ENCODE results near the gene ADD3. TPM values are rescaled to one million over a fixed set of nuclear protein-coding genes. Genes with fewer than 3 reads are reported as not detected.

ADD3 gene
- total and polyA plus RNA-seq, 2 experiments from 2014 or later = 83.2 to 216 TPM

DNA sequence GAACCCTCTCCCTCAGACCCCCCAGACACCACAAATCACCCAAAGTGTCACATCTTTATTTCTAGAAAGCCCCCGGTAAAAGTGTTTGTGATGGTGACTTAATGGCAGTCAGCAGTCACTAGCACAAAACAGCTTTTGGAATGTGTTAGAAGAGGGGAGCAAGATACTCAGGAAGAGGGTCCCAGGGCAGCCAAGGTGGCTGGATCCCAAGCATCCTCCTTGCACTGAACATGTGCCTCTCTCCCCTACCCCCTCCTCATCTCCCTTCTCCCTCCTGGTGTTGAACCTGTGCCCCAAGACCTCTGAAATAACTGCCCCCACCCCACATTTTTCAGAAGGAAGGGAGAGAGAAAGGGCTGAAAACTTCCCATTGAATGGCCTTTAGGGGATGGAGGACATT lies 161.8 kb downstream of the ADD3 start:
- no peaks in the 10 kb centered on the region for H3K79me2 ChIP-seq
- no peaks in the 10 kb centered on the region for H3K36me3 ChIP-seq (replicated peaks; ENCODE audit: insufficient read depth, low read depth)
- H3K4me3 ChIP-seq = no peak overlapping the region
- peaks cover 19% of the 10 kb centered on the region for H3K27me3 ChIP-seq
- 25% methylated on average over 1 of the region's 1 CpG for WGBS (ENCODE audit: low lambda C conversion rate, missing lambda C conversion rate)
- no peaks in the 10 kb centered on the region for H3K9me2 ChIP-seq (replicated peaks; ENCODE audit: insufficient read depth)
- DNase-seq (ENCODE audit: low spot score) = no peak
- H2AFZ ChIP-seq = no peak overlapping the region
- no peak overlapping the region for H3K27ac ChIP-seq
- no peaks in the 10 kb centered on the region for H3K9me3 ChIP-seq (ENCODE audit: low read depth)
- no peaks in the 10 kb centered on the region for H4K20me1 ChIP-seq (ENCODE audit: insufficient read depth, poor library complexity, severe bottlenecking)
- no peak overlapping the region for H3K4me2 ChIP-seq
- H3K4me1 ChIP-seq (ENCODE audit: insufficient read depth) = peaks cover 9% of the 10 kb centered on the region
- TF ChIP-seq EZH2phosphoT487 (IDR thresholded peaks at IDR 0.05; ENCODE audit: low read depth, severe bottlenecking, unreplicated experiment) (no peak), EZH2 (IDR thresholded peaks at IDR 0.05; ENCODE audit: borderline replicate concordance) (no peak)
- TF ChIP-seq, protein P1, sequence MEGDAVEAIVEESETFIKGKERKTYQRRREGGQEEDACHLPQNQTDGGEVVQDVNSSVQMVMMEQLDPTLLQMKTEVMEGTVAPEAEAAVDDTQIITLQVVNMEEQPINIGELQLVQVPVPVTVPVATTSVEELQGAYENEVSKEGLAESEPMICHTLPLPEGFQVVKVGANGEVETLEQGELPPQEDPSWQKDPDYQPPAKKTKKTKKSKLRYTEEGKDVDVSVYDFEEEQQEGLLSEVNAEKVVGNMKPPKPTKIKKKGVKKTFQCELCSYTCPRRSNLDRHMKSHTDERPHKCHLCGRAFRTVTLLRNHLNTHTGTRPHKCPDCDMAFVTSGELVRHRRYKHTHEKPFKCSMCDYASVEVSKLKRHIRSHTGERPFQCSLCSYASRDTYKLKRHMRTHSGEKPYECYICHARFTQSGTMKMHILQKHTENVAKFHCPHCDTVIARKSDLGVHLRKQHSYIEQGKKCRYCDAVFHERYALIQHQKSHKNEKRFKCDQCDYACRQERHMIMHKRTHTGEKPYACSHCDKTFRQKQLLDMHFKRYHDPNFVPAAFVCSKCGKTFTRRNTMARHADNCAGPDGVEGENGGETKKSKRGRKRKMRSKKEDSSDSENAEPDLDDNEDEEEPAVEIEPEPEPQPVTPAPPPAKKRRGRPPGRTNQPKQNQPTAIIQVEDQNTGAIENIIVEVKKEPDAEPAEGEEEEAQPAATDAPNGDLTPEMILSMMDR (IDR thresholded peaks at IDR 0.05; ENCODE audit: poor library complexity) = no peak

DNA sequence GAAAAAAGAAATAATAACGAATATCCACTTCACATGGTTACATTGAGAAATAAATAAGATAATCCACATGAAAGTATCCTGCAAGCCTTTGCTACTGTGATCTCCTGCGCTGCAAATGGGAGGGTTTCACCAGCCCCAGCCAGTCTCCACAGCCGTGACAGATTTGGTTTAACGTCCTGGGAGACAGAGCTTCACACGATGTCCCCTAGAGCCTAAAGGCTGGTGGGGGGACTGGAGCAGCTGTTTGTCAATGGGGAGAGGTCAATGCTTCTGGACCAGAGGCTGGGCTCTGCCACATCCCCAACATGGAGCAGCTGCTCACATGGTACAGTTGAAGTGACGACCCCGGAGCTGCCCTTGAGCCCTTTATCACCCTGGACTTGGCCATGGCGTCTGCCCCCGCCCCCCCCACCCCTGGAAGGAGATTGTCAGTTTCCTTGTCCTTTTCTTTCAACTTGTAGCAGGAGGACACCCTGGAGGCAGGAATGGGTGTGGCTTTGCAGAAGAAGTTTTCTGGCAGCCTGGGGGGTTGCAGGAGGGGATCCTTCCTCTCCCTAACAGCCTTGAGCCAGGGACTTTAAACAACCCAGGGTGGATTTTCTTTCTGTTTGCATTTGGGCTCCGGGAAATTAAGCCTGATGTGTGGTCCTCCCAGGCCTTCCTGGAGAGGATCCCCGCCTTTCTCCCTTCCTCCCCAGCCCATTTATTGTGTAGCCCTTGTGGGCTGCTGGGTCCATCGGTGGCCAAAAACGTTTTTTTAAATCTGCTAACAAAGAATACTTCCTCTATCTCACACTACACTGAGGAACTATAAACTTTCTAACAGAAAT lies 162.6 kb downstream of the ADD3 start:
- Histone ChIP-seq H3K4me2 (peak overlapping the region; percentile 41), H4K20me1 (ENCODE audit: insufficient read depth, poor library complexity, severe bottlenecking) (no peaks in the 10 kb centered on the region), H3K79me2 (no peaks in the 10 kb centered on the region), H3K36me3 (replicated peaks; ENCODE audit: insufficient read depth, low read depth) (no peaks in the 10 kb centered on the region), H2AFZ (no peak overlapping the region), H3K4me1 (ENCODE audit: insufficient read depth) (peaks cover 9% of the 10 kb centered on the region), H3K9me3 (ENCODE audit: low read depth) (no peaks in the 10 kb centered on the region), H3K27me3 (peaks cover 19% of the 10 kb centered on the region), H3K4me3 (no peak overlapping the region), H3K27ac (no peak overlapping the region), H3K9me2 (replicated peaks; ENCODE audit: insufficient read depth) (no peaks in the 10 kb centered on the region)
- TF ChIP-seq, protein P1 (IDR thresholded peaks at IDR 0.05; ENCODE audit: poor library complexity) = peak; percentile 7
- TF ChIP-seq EZH2 (IDR thresholded peaks at IDR 0.05; ENCODE audit: borderline replicate concordance) (no peak), EZH2phosphoT487 (IDR thresholded peaks at IDR 0.05; ENCODE audit: low read depth, severe bottlenecking, unreplicated experiment) (no peak)
- 8% methylated on average over 13 of the region's 13 CpGs for WGBS (ENCODE audit: low lambda C conversion rate, missing lambda C conversion rate)
- no peak for DNase-seq (ENCODE audit: low spot score)

DNA sequence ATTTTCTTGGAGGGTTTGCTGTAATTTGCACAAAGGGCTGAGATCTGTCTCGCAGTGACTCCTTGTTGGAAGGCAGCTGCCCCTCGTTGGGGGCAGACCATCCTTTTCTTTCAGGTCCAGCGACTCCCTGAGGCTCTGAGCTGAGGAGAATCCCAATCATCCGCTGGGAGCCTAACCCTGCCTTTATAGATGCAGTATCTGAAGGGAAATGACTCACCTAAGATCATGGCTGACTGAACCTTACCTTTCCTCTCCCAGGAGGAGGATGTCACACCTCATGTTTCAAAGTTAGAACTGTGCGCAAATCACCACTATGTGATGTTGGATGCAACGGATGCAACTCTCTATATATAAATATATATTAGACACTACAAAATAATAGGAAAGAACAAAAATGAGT lies 163.2 kb downstream of the ADD3 start:
- Histone ChIP-seq H3K36me3 (replicated peaks; ENCODE audit: insufficient read depth, low read depth) (no peaks in the 10 kb centered on the region), H3K4me2 (no peak overlapping the region), H3K4me3 (no peak overlapping the region), H3K9me3 (ENCODE audit: low read depth) (no peaks in the 10 kb centered on the region), H3K79me2 (no peaks in the 10 kb centered on the region), H3K27me3 (peaks cover 19% of the 10 kb centered on the region), H3K4me1 (ENCODE audit: insufficient read depth) (peaks cover 9% of the 10 kb centered on the region), H3K27ac (no peak overlapping the region), H2AFZ (no peak overlapping the region), H3K9me2 (replicated peaks; ENCODE audit: insufficient read depth) (no peaks in the 10 kb centered on the region), H4K20me1 (ENCODE audit: insufficient read depth, poor library complexity, severe bottlenecking) (no peaks in the 10 kb centered on the region)
- no peak for TF ChIP-seq EZH2 (IDR thresholded peaks at IDR 0.05; ENCODE audit: borderline replicate concordance)
- TF ChIP-seq EZH2phosphoT487 (IDR thresholded peaks at IDR 0.05; ENCODE audit: low read depth, severe bottlenecking, unreplicated experiment) = no peak
- TF ChIP-seq, protein P1 (IDR thresholded peaks at IDR 0.05; ENCODE audit: poor library complexity) = no peak
- no peak for DNase-seq (ENCODE audit: low spot score)
- WGBS (ENCODE audit: low lambda C conversion rate, missing lambda C conversion rate) = 49% methylated on average over 6 of the region's 6 CpGs

Measured in hepatocyte (in vitro differentiated cells).